ENCODE results near the gene NMUR1.
"Not testable (repeated sequence)": the region's sequence is repeated elsewhere in the genome, so short reads cannot be mapped to it uniquely, and the experiment has no call there.

NMUR1 gene

GRCh38 chr2:231557571-231558217, 27.4 kb upstream of the NMUR1 start:
- peak; percentile 84 for DNase-seq (ENCODE audit: low read depth)
- TF ChIP-seq CTCF (conservative IDR thresholded peaks at IDR 0.05; ENCODE audit: low read length): peak; percentile 83

GRCh38 chr2:231556981-231557380, 26.7 kb upstream of the NMUR1 start:
- no peak overlapping the region for H3K4me3 ChIP-seq (ENCODE audit: low read length)
- no peak for TF ChIP-seq CTCF (conservative IDR thresholded peaks at IDR 0.05; ENCODE audit: low read length)
- no peak for DNase-seq (ENCODE audit: low read depth)

More at GRCh38 chr2:231557571-231558217, 27.4 kb upstream of the NMUR1 start:
- H3K4me3 ChIP-seq (ENCODE audit: low read length): no peak overlapping the region

- not testable (repeated sequence) for DNase-seq (ENCODE audit: low read depth); H3K4me3 ChIP-seq (ENCODE audit: low read length)
These were observed 26.3 kb upstream of the NMUR1 start for GRCh38 chr2:231556496-231556895.

GRCh38 chr2:231554748-231555545, 24.7 kb upstream of the NMUR1 start:
- no peak for TF ChIP-seq CTCF (conservative IDR thresholded peaks at IDR 0.05; ENCODE audit: low read length)
- H3K4me3 ChIP-seq (ENCODE audit: low read length): peak overlapping the region; percentile 43
- peak; percentile 51 for DNase-seq (ENCODE audit: low read depth)

- DNase-seq (ENCODE audit: low read depth): no peak
- TF ChIP-seq CTCF (conservative IDR thresholded peaks at IDR 0.05; ENCODE audit: low read length): no peak
- peak overlapping the region; percentile 43 for H3K4me3 ChIP-seq (ENCODE audit: low read length)
These were observed 24.1 kb upstream of the NMUR1 start for GRCh38 chr2:231554327-231554726.

- no peak for TF ChIP-seq CTCF (conservative IDR thresholded peaks at IDR 0.05; ENCODE audit: low read length)
- DNase-seq (ENCODE audit: low read depth): no peak
- no peak overlapping the region for H3K4me3 ChIP-seq (ENCODE audit: low read length)
These were observed 22.5 kb upstream of the NMUR1 start for GRCh38 chr2:231552752-231553151.

GRCh38 chr2:231549446-231550239, 19.4 kb upstream of the NMUR1 start:
- no peak for DNase-seq (ENCODE audit: low read depth)
- no peak overlapping the region for H3K4me3 ChIP-seq (ENCODE audit: low read length)
- TF ChIP-seq CTCF (conservative IDR thresholded peaks at IDR 0.05; ENCODE audit: low read length): no peak
